ENCODE data around the gene DACH1. TPM values are rescaled to one million over a fixed set of nuclear protein-coding genes. Genes with fewer than 3 reads are reported as not detected.

Gene DACH1
- total and polyA plus RNA-seq, 2 donors (not counting 3 experiments of a cell fraction or from before 2014, with no cell fraction given): 8.6 to 28.3 TPM

DNA sequence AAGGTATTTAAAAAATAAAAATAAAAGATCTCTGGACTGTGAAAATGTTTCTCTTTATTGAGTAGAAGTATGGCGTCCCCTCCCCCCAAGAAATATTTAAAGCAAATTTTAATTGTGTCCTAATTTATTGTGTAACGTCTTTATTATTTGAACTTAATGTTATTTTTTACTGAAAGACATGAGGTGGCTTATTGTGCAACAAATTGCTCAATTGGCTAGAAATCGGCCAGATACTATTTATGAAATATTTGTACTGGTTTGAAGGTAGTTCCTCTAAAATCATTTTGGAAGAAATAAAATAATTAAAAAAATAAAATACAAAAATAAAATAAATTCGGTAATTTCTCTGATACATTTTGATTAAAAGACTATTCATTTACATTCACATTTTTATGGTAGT lies 162.3 kb downstream of the DACH1 start:
- dilution Hi-C loops (cut with MboI; ENCODE audit: extremely low pct_ligation_motif_present, low sequenced_read_pairs): no loop called here
- no peak overlapping the region for H2AFZ ChIP-seq (ENCODE audit: low read depth, low read length)
- no peaks in the 10 kb centered on the region for H3K4me1 ChIP-seq (ENCODE audit: control insufficient read depth, extremely low read depth, insufficient read depth, low read length)
- ChIA-PET POLR2A (no interaction called here), CTCF (interaction anchor here (1.0 to 1.9 kb wide), 3 partner anchors 9 to 17 kb away, joined by 3 to 6 read pairs (median 4); no protein-coding TSS in a partner anchor)
- DNase-seq (ENCODE audit: low read depth, low spot score) (no peak), FAIRE-seq (no peak)
- no peaks in the 10 kb centered on the region for H3K9me3 ChIP-seq (replicated peaks; ENCODE audit: control insufficient read depth, insufficient read depth, low read length)
- intact Hi-C loops (cut with micrococcal nuclease): no loop called here
- H3K36me3 ChIP-seq (ENCODE audit: control insufficient read depth in 2 of 2, extremely low read depth in 1 of 2, insufficient read depth in 2 of 2, low read length in 2 of 2): no peaks in the 10 kb centered on the region
- H3K4me2 ChIP-seq (ENCODE audit: insufficient read depth, low read length): no peak overlapping the region
- H3K27me3 ChIP-seq (ENCODE audit: control insufficient read depth in 2 of 2, insufficient read depth in 2 of 2, low read length in 2 of 2): no peaks in the 10 kb centered on the region
- H3K4me3 ChIP-seq (replicated peaks in 1 of 3; ENCODE audit: insufficient read depth in 1 of 3, low read depth in 1 of 3, low read length in 3 of 3): no peak overlapping the region
- no peak overlapping the region for H3K9ac ChIP-seq (replicated peaks; ENCODE audit: extremely low read depth, insufficient read depth, low read length)
- TF ChIP-seq JUN (IDR thresholded peaks at IDR 0.05; ENCODE audit: borderline replicate concordance, insufficient read depth, insufficient read length, low read depth) (no peak), POLR2A (IDR thresholded peaks at IDR 0.05; ENCODE audit: low read depth, low read length) (no peak), EZH2 (IDR thresholded peaks at IDR 0.05; ENCODE audit: borderline replicate concordance, low read depth, low read length, severe bottlenecking) (no peak), FOS (IDR thresholded peaks at IDR 0.05; ENCODE audit: borderline replicate concordance, insufficient read depth, low read length) (no peak), GATA2 (IDR thresholded peaks at IDR 0.05; ENCODE audit: insufficient read depth, insufficient read length, low read depth, low read length) (no peak)
- TF ChIP-seq, protein P1, sequence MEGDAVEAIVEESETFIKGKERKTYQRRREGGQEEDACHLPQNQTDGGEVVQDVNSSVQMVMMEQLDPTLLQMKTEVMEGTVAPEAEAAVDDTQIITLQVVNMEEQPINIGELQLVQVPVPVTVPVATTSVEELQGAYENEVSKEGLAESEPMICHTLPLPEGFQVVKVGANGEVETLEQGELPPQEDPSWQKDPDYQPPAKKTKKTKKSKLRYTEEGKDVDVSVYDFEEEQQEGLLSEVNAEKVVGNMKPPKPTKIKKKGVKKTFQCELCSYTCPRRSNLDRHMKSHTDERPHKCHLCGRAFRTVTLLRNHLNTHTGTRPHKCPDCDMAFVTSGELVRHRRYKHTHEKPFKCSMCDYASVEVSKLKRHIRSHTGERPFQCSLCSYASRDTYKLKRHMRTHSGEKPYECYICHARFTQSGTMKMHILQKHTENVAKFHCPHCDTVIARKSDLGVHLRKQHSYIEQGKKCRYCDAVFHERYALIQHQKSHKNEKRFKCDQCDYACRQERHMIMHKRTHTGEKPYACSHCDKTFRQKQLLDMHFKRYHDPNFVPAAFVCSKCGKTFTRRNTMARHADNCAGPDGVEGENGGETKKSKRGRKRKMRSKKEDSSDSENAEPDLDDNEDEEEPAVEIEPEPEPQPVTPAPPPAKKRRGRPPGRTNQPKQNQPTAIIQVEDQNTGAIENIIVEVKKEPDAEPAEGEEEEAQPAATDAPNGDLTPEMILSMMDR (IDR thresholded peaks at IDR 0.05; ENCODE audit: extremely low read depth in 1 of 2, insufficient read depth in 1 of 2, low read depth in 1 of 2, low read length in 2 of 2): no peak
- no peaks in the 10 kb centered on the region for H3K9me1 ChIP-seq (replicated peaks; ENCODE audit: control insufficient read depth, extremely low read depth, insufficient read depth, low read length)
- no peaks in the 10 kb centered on the region for H3K79me2 ChIP-seq (ENCODE audit: control insufficient read depth, insufficient read depth, low read length)
- no peak overlapping the region for H3K27ac ChIP-seq (ENCODE audit: insufficient read depth, low read depth, low read length)
- no TSS peak for BruUV-seq (replicated peaks)
- H4K20me1 ChIP-seq (replicated peaks; ENCODE audit: control insufficient read depth, extremely low read depth, insufficient read depth, low read length): no peaks in the 10 kb centered on the region

GRCh38 chr13:71703138-71703537 lies 163.9 kb downstream of the DACH1 start:
- POLR2A ChIA-PET: no interaction called here
- no peak overlapping the region for H3K4me2 ChIP-seq (ENCODE audit: insufficient read depth, low read length)
- no peaks in the 10 kb centered on the region for H3K79me2 ChIP-seq (ENCODE audit: control insufficient read depth, insufficient read depth, low read length)
- BruUV-seq (replicated peaks): no TSS peak
- no peak overlapping the region for H2AFZ ChIP-seq (ENCODE audit: low read depth, low read length)
- H3K9me3 ChIP-seq (replicated peaks; ENCODE audit: control insufficient read depth, insufficient read depth, low read length): no peaks in the 10 kb centered on the region
- H3K4me3 ChIP-seq (replicated peaks in 1 of 3; ENCODE audit: insufficient read depth in 1 of 3, low read depth in 1 of 3, low read length in 3 of 3): no peak overlapping the region
- FAIRE-seq: no peak
- TF ChIP-seq FOS (IDR thresholded peaks at IDR 0.05; ENCODE audit: borderline replicate concordance, insufficient read depth, low read length) (no peak), POLR2A (IDR thresholded peaks at IDR 0.05; ENCODE audit: low read depth, low read length) (no peak), EZH2 (IDR thresholded peaks at IDR 0.05; ENCODE audit: borderline replicate concordance, low read depth, low read length, severe bottlenecking) (no peak), POLR2AphosphoS5 (IDR thresholded peaks at IDR 0.05; ENCODE audit: insufficient read depth, low read depth, low read length) (no peak), MYC (IDR thresholded peaks at IDR 0.05; ENCODE audit: low read depth, low read length) (no peak), GATA2 (IDR thresholded peaks at IDR 0.05; ENCODE audit: insufficient read depth, insufficient read length, low read depth, low read length) (no peak)
- TF ChIP-seq, protein P1 (IDR thresholded peaks at IDR 0.05; ENCODE audit: extremely low read depth in 1 of 2, insufficient read depth in 1 of 2, low read depth in 1 of 2, low read length in 2 of 2): no peak
- no peak for DNase-seq (ENCODE audit: low read depth, low spot score)
- CTCF ChIA-PET: interaction anchor here (1.2 to 1.9 kb wide), 3 partner anchors 10 to 18 kb away, joined by 3 to 6 read pairs (median 3); no protein-coding TSS in a partner anchor
- no peaks in the 10 kb centered on the region for H3K36me3 ChIP-seq (ENCODE audit: control insufficient read depth in 2 of 2, extremely low read depth in 1 of 2, insufficient read depth in 2 of 2, low read length in 2 of 2)
- dilution Hi-C loops (cut with MboI; ENCODE audit: extremely low pct_ligation_motif_present, low sequenced_read_pairs) (no loop called here), intact Hi-C loops (cut with micrococcal nuclease) (no loop called here)
- H3K9me1 ChIP-seq (replicated peaks; ENCODE audit: control insufficient read depth, extremely low read depth, insufficient read depth, low read length): no peaks in the 10 kb centered on the region
- no peaks in the 10 kb centered on the region for H4K20me1 ChIP-seq (replicated peaks; ENCODE audit: control insufficient read depth, extremely low read depth, insufficient read depth, low read length)
- H3K27me3 ChIP-seq (ENCODE audit: control insufficient read depth in 2 of 2, insufficient read depth in 2 of 2, low read length in 2 of 2): no peaks in the 10 kb centered on the region
- no peaks in the 10 kb centered on the region for H3K4me1 ChIP-seq (ENCODE audit: control insufficient read depth, extremely low read depth, insufficient read depth, low read length)
- no peak overlapping the region for H3K27ac ChIP-seq (ENCODE audit: insufficient read depth, low read depth, low read length)
- no peak overlapping the region for H3K9ac ChIP-seq (replicated peaks; ENCODE audit: extremely low read depth, insufficient read depth, low read length)

Measured in endothelial cell of umbilical vein (primary cell).